ENCODE results near the gene DOCK2.

DOCK2 gene

DNA sequence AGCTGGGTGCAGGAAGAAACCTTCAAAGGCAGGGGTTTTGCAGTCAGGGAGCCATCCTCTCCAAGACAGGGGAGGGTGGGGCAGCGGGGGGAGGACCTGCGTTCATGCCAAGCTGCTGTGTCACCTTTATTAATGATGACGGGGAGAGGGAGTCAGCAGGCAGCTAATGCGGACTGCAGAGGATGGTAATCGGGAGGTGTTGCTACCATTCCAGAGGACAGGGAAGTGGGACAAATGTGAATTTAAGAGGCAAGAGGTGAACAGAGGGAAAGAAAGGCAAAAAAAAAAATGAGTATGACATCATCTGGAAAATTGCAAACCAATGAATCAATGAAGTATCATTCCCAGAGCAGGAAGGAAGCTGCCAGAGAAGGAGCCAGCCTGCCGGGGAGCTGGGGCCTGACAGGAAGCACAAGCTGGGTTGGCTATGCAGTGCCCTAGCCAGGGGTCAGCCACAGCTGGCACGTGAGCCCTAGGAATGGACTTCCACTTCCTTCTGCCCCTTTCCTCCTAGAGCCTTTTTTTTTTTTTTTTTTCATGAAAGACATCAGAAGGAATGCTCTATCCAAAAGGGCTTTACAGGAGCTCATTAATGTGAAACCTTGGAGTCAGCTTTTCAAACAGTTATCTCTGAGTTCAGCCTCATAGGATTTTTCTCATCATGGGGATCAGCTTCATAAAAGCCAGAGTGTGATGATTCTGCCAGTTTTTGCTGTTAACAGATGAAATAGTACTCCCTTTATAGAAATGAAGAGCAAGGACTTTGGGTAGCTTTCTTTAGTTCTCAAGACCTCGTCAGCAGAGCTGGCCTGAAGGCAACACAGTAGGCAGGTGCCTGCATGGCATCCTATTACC lies 334.1 kb downstream of the DOCK2 start:
- Histone ChIP-seq H3K36me3 (ENCODE audit: insufficient read depth) (no peaks in the 10 kb centered on the region), H3K4me2 (no peak overlapping the region), H3K27ac (no peak overlapping the region), H3K79me2 (ENCODE audit: insufficient read depth, low read depth) (no peaks in the 10 kb centered on the region), H3K4me1 (ENCODE audit: low read depth, poor library complexity, severe bottlenecking) (no peaks in the 10 kb centered on the region), H2AFZ (ENCODE audit: low read depth) (no peak overlapping the region), H4K20me1 (ENCODE audit: insufficient read depth) (no peaks in the 10 kb centered on the region), H3K27me3 (ENCODE audit: insufficient read depth, low read depth) (no peaks in the 10 kb centered on the region), H3K4me3 (IDR thresholded peaks at IDR 0.05; ENCODE audit: insufficient read depth, low read depth, low read length) (no peak overlapping the region), H3K9ac (no peak overlapping the region)
- TF ChIP-seq, protein P1, sequence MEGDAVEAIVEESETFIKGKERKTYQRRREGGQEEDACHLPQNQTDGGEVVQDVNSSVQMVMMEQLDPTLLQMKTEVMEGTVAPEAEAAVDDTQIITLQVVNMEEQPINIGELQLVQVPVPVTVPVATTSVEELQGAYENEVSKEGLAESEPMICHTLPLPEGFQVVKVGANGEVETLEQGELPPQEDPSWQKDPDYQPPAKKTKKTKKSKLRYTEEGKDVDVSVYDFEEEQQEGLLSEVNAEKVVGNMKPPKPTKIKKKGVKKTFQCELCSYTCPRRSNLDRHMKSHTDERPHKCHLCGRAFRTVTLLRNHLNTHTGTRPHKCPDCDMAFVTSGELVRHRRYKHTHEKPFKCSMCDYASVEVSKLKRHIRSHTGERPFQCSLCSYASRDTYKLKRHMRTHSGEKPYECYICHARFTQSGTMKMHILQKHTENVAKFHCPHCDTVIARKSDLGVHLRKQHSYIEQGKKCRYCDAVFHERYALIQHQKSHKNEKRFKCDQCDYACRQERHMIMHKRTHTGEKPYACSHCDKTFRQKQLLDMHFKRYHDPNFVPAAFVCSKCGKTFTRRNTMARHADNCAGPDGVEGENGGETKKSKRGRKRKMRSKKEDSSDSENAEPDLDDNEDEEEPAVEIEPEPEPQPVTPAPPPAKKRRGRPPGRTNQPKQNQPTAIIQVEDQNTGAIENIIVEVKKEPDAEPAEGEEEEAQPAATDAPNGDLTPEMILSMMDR (conservative IDR thresholded peaks at IDR 0.05; ENCODE audit: low read depth, low read length) = no peak

GRCh38 chr5:169971780-169972179 lies 334.7 kb downstream of the DOCK2 start:
- Histone ChIP-seq H3K27me3 (ENCODE audit: insufficient read depth, low read depth) (no peaks in the 10 kb centered on the region), H2AFZ (ENCODE audit: low read depth) (no peak overlapping the region), H3K4me2 (no peak overlapping the region), H3K27ac (no peak overlapping the region), H3K36me3 (ENCODE audit: insufficient read depth) (no peaks in the 10 kb centered on the region), H4K20me1 (ENCODE audit: insufficient read depth) (no peaks in the 10 kb centered on the region), H3K4me3 (IDR thresholded peaks at IDR 0.05; ENCODE audit: insufficient read depth, low read depth, low read length) (no peak overlapping the region), H3K9ac (no peak overlapping the region), H3K79me2 (ENCODE audit: insufficient read depth, low read depth) (no peaks in the 10 kb centered on the region), H3K4me1 (ENCODE audit: low read depth, poor library complexity, severe bottlenecking) (no peaks in the 10 kb centered on the region)
- TF ChIP-seq, protein P1 (conservative IDR thresholded peaks at IDR 0.05; ENCODE audit: low read depth, low read length) = no peak

GRCh38 chr5:169973056-169973455 lies 336.0 kb downstream of the DOCK2 start:
- H3K79me2 ChIP-seq (ENCODE audit: insufficient read depth, low read depth) = no peaks in the 10 kb centered on the region
- H3K27ac ChIP-seq = no peak overlapping the region
- H3K27me3 ChIP-seq (ENCODE audit: insufficient read depth, low read depth) = no peaks in the 10 kb centered on the region
- TF ChIP-seq, protein P1 (conservative IDR thresholded peaks at IDR 0.05; ENCODE audit: low read depth, low read length) = no peak
- no peak overlapping the region for H3K4me3 ChIP-seq (IDR thresholded peaks at IDR 0.05; ENCODE audit: insufficient read depth, low read depth, low read length)
- no peak overlapping the region for H3K9ac ChIP-seq
- no peaks in the 10 kb centered on the region for H3K36me3 ChIP-seq (ENCODE audit: insufficient read depth)
- no peak overlapping the region for H3K4me2 ChIP-seq
- H3K4me1 ChIP-seq (ENCODE audit: low read depth, poor library complexity, severe bottlenecking) = no peaks in the 10 kb centered on the region
- H2AFZ ChIP-seq (ENCODE audit: low read depth) = no peak overlapping the region
- no peaks in the 10 kb centered on the region for H4K20me1 ChIP-seq (ENCODE audit: insufficient read depth)

GRCh38 chr5:169974121-169974770 lies 337.2 kb downstream of the DOCK2 start:
- TF ChIP-seq, protein P1 (conservative IDR thresholded peaks at IDR 0.05; ENCODE audit: low read depth, low read length) = no peak
- Histone ChIP-seq H3K9ac (no peak overlapping the region), H3K27me3 (ENCODE audit: insufficient read depth, low read depth) (no peaks in the 10 kb centered on the region), H3K27ac (no peak overlapping the region), H3K4me3 (IDR thresholded peaks at IDR 0.05; ENCODE audit: insufficient read depth, low read depth, low read length) (no peak overlapping the region), H3K79me2 (ENCODE audit: insufficient read depth, low read depth) (no peaks in the 10 kb centered on the region), H3K4me2 (no peak overlapping the region), H2AFZ (ENCODE audit: low read depth) (no peak overlapping the region), H3K36me3 (ENCODE audit: insufficient read depth) (no peaks in the 10 kb centered on the region), H4K20me1 (ENCODE audit: insufficient read depth) (no peaks in the 10 kb centered on the region), H3K4me1 (ENCODE audit: low read depth, poor library complexity, severe bottlenecking) (no peaks in the 10 kb centered on the region)

Measured in KMS-11 (cell line).